Measurements from ENCODE around the gene CYP4F11.
"Not testable (repeated sequence)": the region's sequence is repeated elsewhere in the genome, so short reads cannot be mapped to it uniquely, and the experiment has no call there.

Gene CYP4F11

DNA sequence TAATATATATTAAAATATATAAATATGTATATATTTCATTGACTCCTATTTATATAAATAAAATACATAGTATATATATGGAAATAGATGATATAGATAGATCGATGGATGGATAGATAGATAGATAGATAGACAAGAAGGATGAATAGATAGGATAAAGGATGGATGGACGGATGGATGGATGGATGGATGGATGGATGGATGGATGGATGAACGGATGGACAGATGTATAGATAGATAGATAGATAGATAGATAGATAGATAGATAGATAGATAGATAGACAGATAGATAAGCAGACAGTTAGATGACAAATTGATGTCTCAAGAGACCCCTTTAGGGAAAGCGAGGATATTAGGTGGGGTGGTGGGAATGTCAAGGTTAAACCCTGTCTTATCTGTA, 15.1 kb downstream of the CYP4F11 start:
- DNase-seq, result no peak

- no peak for DNase-seq
Measured at GRCh38 chr19:15915109-15915508, 19.2 kb downstream of the CYP4F11 start.

GRCh38 chr19:15913830-15914229, 20.5 kb downstream of the CYP4F11 start:
- DNase-seq, result no peak

DNA sequence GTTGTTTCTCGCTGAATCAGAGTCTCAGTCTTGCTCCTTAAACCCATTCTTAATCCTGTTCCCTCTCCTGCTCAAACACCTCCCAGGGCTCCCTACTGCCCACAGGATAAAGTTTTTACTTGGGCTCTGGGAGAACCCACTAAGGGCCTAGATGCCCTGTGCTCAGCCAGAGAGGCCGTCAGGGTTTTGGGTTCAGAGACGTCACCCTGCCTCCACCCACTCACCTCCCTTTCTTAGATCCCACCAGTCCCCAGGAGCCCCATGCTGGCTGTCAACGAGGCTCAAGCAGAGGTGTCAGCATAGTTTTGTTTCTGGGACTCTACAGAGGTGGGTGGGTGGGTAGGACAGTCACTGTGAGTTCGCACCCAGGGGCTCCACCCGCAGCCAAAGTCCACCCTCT, 20.9 kb downstream of the CYP4F11 start:
- no peak for DNase-seq

DNA sequence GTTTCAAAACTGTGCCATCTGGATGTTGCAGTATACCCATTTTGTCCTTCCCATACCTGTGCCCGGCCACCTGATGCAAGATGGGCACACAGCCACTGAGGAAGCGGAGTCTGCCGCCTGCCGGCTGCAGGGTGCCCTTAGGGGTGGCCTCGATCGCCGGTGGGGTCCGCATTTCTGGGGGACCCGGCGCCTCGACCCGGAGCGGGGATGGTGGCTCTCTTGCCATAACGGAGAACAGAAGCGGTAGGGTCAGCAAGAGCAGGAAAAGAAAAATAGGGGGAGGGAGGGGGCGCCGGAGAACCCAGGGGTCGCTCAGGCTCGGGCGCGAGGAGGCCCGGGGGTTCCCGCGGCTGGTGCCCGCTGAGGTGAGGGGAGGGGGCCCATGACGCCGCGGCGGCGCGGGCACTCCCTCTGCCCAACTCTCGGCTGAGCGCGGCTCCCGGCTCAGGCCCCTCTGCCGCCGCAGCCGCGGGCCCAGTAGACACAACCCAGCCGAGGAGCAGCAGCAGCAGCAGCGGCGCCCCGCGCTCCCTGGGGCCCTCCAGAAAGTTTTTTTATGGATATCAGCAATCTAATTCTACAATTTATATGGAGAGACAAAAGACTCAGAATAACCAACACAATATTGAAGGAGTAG, 22.6 kb downstream of the CYP4F11 start:
- no peak for DNase-seq

- DNase-seq, result no peak
Measured at GRCh38 chr19:15905026-15905425, 29.3 kb downstream of the CYP4F11 start.

- DNase-seq, result not testable (repeated sequence)
Measured at GRCh38 chr19:15902898-15903297, 31.4 kb downstream of the CYP4F11 start.

- DNase-seq, result no peak
Measured at GRCh38 chr19:15902254-15902653, 32.1 kb downstream of the CYP4F11 start.

- no peak for DNase-seq
Measured at GRCh38 chr19:15900504-15900903, 33.8 kb downstream of the CYP4F11 start.

- not testable (repeated sequence) for DNase-seq
Measured at GRCh38 chr19:15900032-15900431, 34.3 kb downstream of the CYP4F11 start.

GRCh38 chr19:15899561-15899960, 34.8 kb downstream of the CYP4F11 start:
- DNase-seq, result not testable (repeated sequence)

- DNase-seq, result no peak
Measured at GRCh38 chr19:15897738-15898276, 36.5 kb downstream of the CYP4F11 start, which contains the start of gene CYP4F2. CYP4F2 (minus strand) TSS chr19:15898074; CDS start chr19:15897611, 463 bp downstream.

- DNase-seq, result no peak
Measured at GRCh38 chr19:15897026-15897737, 37.1 kb downstream of the CYP4F11 start.

- no peak for DNase-seq
Measured at GRCh38 chr19:15895876-15896430, 38.4 kb downstream of the CYP4F11 start.

GRCh38 chr19:15894359-15894758, 40.0 kb downstream of the CYP4F11 start:
- DNase-seq, result no peak

GRCh38 chr19:15893477-15893876, 40.9 kb downstream of the CYP4F11 start:
- no peak for DNase-seq

DNA sequence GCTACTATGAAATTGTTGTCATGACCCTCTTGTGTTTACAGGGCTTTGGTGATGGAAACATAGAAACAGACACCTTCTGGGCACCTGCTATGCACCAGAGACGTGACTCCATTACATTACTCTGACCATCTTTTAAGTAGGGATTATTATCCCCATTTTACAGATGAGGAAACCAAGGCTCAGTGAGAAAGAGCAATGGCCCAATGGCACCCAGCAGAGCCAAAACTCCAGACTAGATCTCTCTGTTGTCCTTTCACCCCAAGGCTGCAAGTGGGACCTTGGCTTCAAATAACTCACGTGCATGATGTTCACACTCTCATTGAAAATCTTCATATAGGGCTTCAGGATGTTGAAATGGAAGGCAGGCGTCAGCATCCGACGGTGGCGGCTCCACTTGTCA, 42.3 kb downstream of the CYP4F11 start:
- no peak for DNase-seq

GRCh38 chr19:15891434-15891833, 42.9 kb downstream of the CYP4F11 start:
- no peak for DNase-seq

DNA sequence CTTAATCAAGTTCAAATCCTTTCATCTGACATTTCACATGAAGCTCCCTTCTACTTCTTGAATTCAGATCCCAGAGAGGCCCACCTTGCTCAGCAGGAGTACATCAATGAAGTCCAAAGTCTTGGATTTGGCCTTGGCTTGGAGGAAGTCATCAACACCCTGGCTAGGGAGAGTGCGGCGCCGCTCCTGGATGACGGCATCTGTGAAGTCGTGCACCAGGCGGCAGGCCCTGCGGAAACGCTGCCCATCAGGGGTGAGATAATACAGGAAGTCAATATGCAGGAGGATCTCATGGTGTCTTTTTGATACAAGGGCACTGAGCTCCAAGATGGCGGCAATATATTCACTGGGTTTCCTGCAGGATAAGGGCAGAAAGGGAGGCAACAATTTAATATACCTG, 45.0 kb downstream of the CYP4F11 start:
- not testable (repeated sequence) for DNase-seq

DNA sequence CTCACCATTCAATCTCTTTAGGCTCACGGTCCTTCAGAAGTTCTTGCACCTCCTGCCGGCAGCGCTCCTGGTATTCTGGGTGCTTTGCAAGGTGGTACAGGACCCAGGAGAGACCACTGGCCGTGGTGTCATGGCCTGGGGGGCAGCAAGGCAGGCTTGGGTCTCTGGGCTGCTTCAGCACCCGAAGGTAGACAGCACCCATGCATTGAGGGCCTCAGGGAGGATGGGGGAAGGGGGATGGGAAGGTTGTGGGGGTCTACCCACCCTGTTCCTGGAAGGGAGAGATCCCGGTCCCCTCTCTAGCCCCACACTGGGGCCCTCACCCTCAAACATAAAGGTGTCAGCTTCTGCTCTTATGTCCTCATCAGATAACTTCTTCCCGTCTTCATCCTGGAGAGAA, 48.4 kb downstream of the CYP4F11 start:
- no peak for DNase-seq

- no peak for DNase-seq
Measured at GRCh38 chr19:15885167-15885566, 49.2 kb downstream of the CYP4F11 start.

- DNase-seq, result not testable (repeated sequence)
Measured at GRCh38 chr19:15883329-15883728, 51.0 kb downstream of the CYP4F11 start.

- no peak for DNase-seq
Measured at GRCh38 chr19:15874821-15875474, 59.4 kb downstream of the CYP4F11 start.
